HepG2 (cell line): ENCODE measurements around the gene HOXA1.

Experiments
- AFF4 ChIP-seq: sonication (generic); formaldehyde crosslinking; IDR thresholded peaks from 2 replicates; pipeline ENCODE4 v1.4.0; 2020; ENCODE audit warnings: missing genetic modification reagents
- CTCF ChIP-seq: sonication (generic); formaldehyde crosslinking; IDR thresholded peaks from 2 replicates; pipeline ENCODE4 v1.5.0; 2020; ENCODE audit warnings: mild to moderate bottlenecking, missing genetic modification reagents, moderate library complexity
- NFATC3 ChIP-seq: sonication (generic); formaldehyde crosslinking; IDR thresholded peaks from 2 replicates; pipeline ENCODE4 v1.5.1; 2020; ENCODE audit warnings: mild to moderate bottlenecking, missing genetic modification reagents
- PBX2 ChIP-seq: IDR thresholded peaks from 2 replicates; pipeline ENCODE4 v1.6.1; 2016; ENCODE audit warnings: control low read depth
- RAD21 ChIP-seq: fragments of 450-650 bp; formaldehyde crosslinking; IDR thresholded peaks from 2 replicates; pipeline ENCODE4 v1.5.0; 2020; ENCODE audit warnings: mild to moderate bottlenecking
- ZBTB2 ChIP-seq: sonication (generic); formaldehyde crosslinking; IDR thresholded peaks from 2 replicates; pipeline ENCODE4 v1.8.0; 2022; ENCODE audit warnings: low read depth, missing genetic modification reagents
- ZNF138 ChIP-seq: sonication (generic); formaldehyde crosslinking; IDR thresholded peaks from 2 replicates; pipeline ENCODE4 v1.5.0; 2020; ENCODE audit warnings: mild to moderate bottlenecking, low read depth, missing genetic modification reagents

GRCh38 chr7:27131390-27131819, 35.6 kb upstream of the HOXA1 start:
- no peak for TF ChIP-seq PBX2 (CRISPR knock-in tag)
- TF ChIP-seq CTCF = no peak
- no peak for TF ChIP-seq ZBTB2 (CRISPR knock-in tag)
- TF ChIP-seq RAD21 (CRISPR knock-in tag) = no peak
- TF ChIP-seq AFF4 (CRISPR knock-in tag) = no peak
- TF ChIP-seq ZNF138 (CRISPR knock-in tag) = no peak
- TF ChIP-seq NFATC3 = no peak
